A549 (cell line): ENCODE results near the gene VAPB.

Experiments used
- BHLHE40 ChIP-seq: IDR thresholded peaks from 2 replicates; pipeline ENCODE4 v1.6.1; 2012; ENCODE audit warnings: low read depth, low read length, inconsistent platforms
- CHD4 ChIP-seq: fragments of 200-600 bp; sonication (generic); IDR thresholded peaks from 2 replicates; pipeline ENCODE4 v1.6.1; 2016; ENCODE audit warnings: antibody characterized with exemption, mild to moderate bottlenecking, borderline replicate concordance
- CTCF ChIP-seq: fragments of >200 bp; sonication (Bioruptor Twin); formaldehyde crosslinking; IDR thresholded peaks from 3 replicates; pipeline ENCODE4 v1.5.1; 2016
- EHF ChIP-seq: fragments of 250-450 bp; sonication (Bioruptor Pico); IDR thresholded peaks from 2 replicates; pipeline ENCODE4 v1.5.0; 2020; ENCODE audit warnings: mild to moderate bottlenecking
- ESRRA ChIP-seq: fragments of 150-350 bp; IDR thresholded peaks from 2 replicates; pipeline ENCODE4 v1.6.1; 2014; ENCODE audit warnings: mild to moderate bottlenecking, low read length, borderline replicate concordance
- JUN ChIP-seq, 2 experiments: fragments of >200 bp; sonication (Bioruptor Twin); formaldehyde crosslinking; IDR thresholded peaks; 2 replicates in 1 of 2; 3 replicates in 1 of 2; pipeline ENCODE4 v1.6.1; 2016 to 2017
- KDM1A ChIP-seq: fragments of 200-600 bp; sonication (generic); IDR thresholded peaks from 2 replicates; pipeline ENCODE4 v1.6.1; 2016; ENCODE audit warnings: low read depth, mild to moderate bottlenecking
- MAFK ChIP-seq: fragments of 450-650 bp; IDR thresholded peaks from 2 replicates; pipeline ENCODE4 v1.6.1; 2014; ENCODE audit not compliant: partially characterized antibody
- NFE2L2 ChIP-seq: fragments of 150-350 bp; conservative IDR thresholded peaks from 2 replicates; pipeline ENCODE4 v1.6.1; 2014; ENCODE audit warnings: low read length
- NR3C1 ChIP-seq: fragments of >200 bp; sonication (Bioruptor Twin); formaldehyde crosslinking; IDR thresholded peaks from 3 replicates; pipeline ENCODE4 v1.6.1; 2017
- PHF8 ChIP-seq: fragments of 200-600 bp; sonication (generic); IDR thresholded peaks from 2 replicates; pipeline ENCODE4 v1.6.1; 2016; ENCODE audit warnings: low read depth, mild to moderate bottlenecking, antibody characterized with exemption, moderate library complexity, borderline replicate concordance
- POLR2A ChIP-seq: IDR thresholded peaks from 2 replicates; pipeline ENCODE4 v1.6.1; 2012; ENCODE audit warnings: mild to moderate bottlenecking, low read length
- POLR2AphosphoS2 ChIP-seq: conservative IDR thresholded peaks from 2 replicates; pipeline ENCODE4 v1.6.1; 2012; ENCODE audit warnings: low read length, improper control_type of control experiment, inconsistent platforms
- USF2 ChIP-seq: fragments of 450-650 bp; IDR thresholded peaks from 2 replicates; pipeline ENCODE4 v1.6.1; 2014; ENCODE audit warnings: antibody characterized with exemption

- TF ChIP-seq POLR2AphosphoS2 (no peak), CTCF (no peak), KDM1A (no peak), BHLHE40 (no peak), EHF (CRISPR knock-in tag) (no peak), ESRRA (no peak), NFE2L2 (no peak), POLR2A (no peak), CHD4 (no peak), JUN (IDR thresholded peaks at IDR 0.05) (no peak), PHF8 (no peak), NR3C1 (no peak), MAFK (no peak), USF2 (no peak)
Observed at GRCh38 chr20:58446960-58447265, 57.9 kb downstream of the VAPB start.
